ENCODE results near the gene PARD6G.

Gene PARD6G

DNA sequence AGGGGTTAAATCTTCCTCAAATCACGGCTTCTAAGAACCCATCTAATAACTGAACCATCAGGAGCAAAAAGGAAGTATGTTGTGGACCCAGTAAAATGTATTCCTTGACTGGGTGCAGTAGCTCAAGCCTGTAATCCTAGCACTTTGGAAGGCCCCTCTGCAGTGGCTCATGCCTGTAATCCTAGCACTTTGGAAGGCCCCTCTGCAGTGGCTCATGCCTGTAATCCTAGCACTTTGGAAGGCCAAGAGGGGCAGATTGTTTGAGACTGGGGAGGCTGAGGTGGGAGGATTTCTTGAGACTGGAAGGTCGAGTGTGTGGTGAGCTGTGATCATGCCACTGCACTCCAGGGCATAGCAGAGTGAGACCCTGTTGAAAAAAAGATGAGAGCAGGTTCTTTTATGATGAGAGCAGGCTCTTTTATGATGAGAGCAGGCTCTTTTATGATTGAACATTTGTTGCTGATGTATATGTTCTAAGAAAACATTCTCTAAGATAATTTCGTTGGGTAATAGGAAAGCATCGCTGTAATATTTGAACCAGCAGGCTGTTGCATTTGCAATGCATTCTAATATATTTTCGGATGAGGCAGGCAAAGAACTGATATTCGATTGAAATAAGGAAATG is 3.5 kb upstream of the PARD6G start:
- H3K9me3 Mint-ChIP-seq: peaks cover 24% of the 10 kb centered on the region
- no peak overlapping the region for H3K4me3 Mint-ChIP-seq
- H3K4me1 Mint-ChIP-seq: peaks cover 12% of the 10 kb centered on the region
- TF ChIP-seq CTCF (IDR thresholded peaks at IDR 0.05): no peak
- DNase-seq: no peak
- H3K27me3 Mint-ChIP-seq (ENCODE audit: low read depth, poor library complexity): peaks cover 25% of the 10 kb centered on the region
- H3K27ac Mint-ChIP-seq: no peak overlapping the region
- no peaks in the 10 kb centered on the region for H3K36me3 Mint-ChIP-seq (ENCODE audit: low read depth)

- Mint-ChIP-seq H3K4me3 (no peak overlapping the region), H3K36me3 (ENCODE audit: low read depth) (no peaks in the 10 kb centered on the region), H3K9me3 (peaks cover 10% of the 10 kb centered on the region), H3K27me3 (ENCODE audit: low read depth, poor library complexity) (peaks cover 25% of the 10 kb centered on the region), H3K27ac (peak overlapping the region; percentile 75), H3K4me1 (peaks cover 19% of the 10 kb centered on the region)
- no peak for DNase-seq
- no peak for TF ChIP-seq CTCF (IDR thresholded peaks at IDR 0.05)
These were observed 2.1 kb upstream of the PARD6G start for GRCh38 chr18:80249217-80250093.

DNA sequence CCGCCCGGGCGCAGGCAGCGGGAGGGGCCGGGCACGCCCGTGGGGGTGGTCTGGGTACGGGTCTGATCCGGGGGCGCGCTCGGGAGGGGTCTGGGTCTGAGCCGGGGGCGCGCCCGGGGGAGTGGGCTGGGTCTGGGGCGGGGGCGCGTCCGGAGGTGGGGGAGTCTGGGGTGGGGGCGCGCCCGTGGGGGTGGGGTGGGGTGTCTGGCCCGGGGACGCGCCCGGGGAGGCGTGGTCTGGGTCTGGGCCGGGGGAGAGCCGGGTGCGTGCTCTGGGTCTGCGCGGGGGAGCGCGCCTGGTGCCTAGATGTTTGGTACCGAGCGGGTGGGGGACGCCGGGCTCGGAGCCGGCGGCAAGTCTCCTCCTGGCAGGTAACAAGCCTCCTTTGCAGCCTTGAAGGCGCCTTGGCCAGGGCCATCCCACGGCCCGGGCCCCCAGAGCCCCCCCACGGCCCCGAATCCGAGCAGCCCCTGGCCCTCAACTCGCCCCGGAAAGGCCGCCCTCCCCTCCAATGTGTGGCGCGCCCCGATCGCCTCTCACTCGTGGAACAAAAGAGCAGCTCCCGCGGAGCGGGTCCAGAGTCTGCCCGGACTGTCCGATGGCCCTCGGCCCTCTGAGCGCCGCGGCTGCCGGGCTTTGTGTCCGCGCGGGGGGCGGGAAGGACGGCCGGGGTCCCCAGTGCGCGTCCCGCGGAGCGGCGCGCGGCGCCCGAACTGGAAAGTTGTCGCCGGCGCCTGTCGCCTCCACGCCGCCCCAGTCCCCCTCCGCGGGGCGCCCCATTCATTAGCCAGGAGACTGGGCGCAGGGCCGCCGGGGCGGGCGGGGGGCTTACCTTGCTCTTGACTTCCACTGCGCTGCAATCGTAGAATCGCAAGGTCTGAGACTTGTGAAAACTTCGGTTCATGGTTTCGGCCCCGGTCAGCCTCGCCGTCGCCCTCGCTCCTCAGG is 595 bp downstream of the PARD6G start:
- DNase-seq: peak; percentile 85
- TF ChIP-seq CTCF (IDR thresholded peaks at IDR 0.05): no peak
- Mint-ChIP-seq H3K4me1 (peaks cover 19% of the 10 kb centered on the region), H3K27me3 (ENCODE audit: low read depth, poor library complexity) (peaks cover 16% of the 10 kb centered on the region), H3K36me3 (ENCODE audit: low read depth) (peaks cover 4% of the 10 kb centered on the region), H3K27ac (no peak overlapping the region), H3K9me3 (no peaks in the 10 kb centered on the region), H3K4me3 (peak overlapping the region; percentile 86)

GRCh38 chr18:80245781-80246444 is 1.4 kb downstream of the PARD6G start:
- peak overlapping the region; percentile 86 for H3K4me3 Mint-ChIP-seq
- peaks cover 13% of the 10 kb centered on the region for H3K27me3 Mint-ChIP-seq (ENCODE audit: low read depth, poor library complexity)
- DNase-seq: peak; percentile 15
- H3K27ac Mint-ChIP-seq: no peak overlapping the region
- H3K4me1 Mint-ChIP-seq: peaks cover 17% of the 10 kb centered on the region
- peaks cover 4% of the 10 kb centered on the region for H3K36me3 Mint-ChIP-seq (ENCODE audit: low read depth)
- TF ChIP-seq CTCF (IDR thresholded peaks at IDR 0.05): no peak
- H3K9me3 Mint-ChIP-seq: no peaks in the 10 kb centered on the region

DNA sequence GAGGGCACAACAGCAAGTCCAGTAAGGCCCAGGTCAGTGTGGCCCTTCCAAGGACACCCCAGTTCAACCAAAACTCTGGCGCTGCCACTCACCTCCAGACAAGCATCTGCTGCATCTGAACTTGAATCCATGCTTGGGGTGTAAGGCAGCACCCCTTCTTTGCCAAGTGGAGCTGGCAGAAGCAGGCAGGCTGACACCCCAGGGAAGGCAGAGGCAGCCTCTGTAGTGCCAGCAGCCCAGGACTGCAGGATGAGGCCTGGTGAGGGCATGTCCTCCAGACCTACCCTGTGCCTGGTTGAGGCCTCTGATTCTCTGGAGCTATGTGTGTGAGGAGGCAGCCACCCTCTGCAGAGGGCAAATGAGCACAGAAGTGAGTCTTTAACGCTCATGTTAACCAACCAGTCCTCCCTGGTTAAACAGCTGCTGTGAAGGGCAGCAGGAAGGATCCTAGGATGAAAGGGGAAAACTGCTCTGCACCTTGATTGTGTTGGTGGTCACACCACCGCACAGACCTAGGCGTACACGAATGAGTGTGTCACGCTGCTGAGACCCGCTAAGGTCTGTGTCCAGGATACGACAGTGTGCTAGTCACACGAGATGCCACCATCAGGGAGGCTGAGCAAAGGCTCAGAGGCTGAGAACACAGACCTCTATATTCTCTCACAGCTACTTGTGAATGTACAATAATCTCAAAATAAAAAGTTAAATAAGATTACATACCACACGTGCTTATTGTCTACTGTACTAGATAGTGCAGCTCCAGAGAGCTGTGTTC is 2.2 kb downstream of the PARD6G start:
- peaks cover 6% of the 10 kb centered on the region for H3K36me3 Mint-ChIP-seq (ENCODE audit: low read depth)
- peak overlapping the region; percentile 86 for H3K4me3 Mint-ChIP-seq
- no peak overlapping the region for H3K27ac Mint-ChIP-seq
- H3K4me1 Mint-ChIP-seq: peaks cover 14% of the 10 kb centered on the region
- peaks cover 13% of the 10 kb centered on the region for H3K27me3 Mint-ChIP-seq (ENCODE audit: low read depth, poor library complexity)
- DNase-seq: no peak
- TF ChIP-seq CTCF (IDR thresholded peaks at IDR 0.05): no peak
- peaks cover 2% of the 10 kb centered on the region for H3K9me3 Mint-ChIP-seq
